ENCODE results near the gene PCDH9.

PCDH9 gene

DNA sequence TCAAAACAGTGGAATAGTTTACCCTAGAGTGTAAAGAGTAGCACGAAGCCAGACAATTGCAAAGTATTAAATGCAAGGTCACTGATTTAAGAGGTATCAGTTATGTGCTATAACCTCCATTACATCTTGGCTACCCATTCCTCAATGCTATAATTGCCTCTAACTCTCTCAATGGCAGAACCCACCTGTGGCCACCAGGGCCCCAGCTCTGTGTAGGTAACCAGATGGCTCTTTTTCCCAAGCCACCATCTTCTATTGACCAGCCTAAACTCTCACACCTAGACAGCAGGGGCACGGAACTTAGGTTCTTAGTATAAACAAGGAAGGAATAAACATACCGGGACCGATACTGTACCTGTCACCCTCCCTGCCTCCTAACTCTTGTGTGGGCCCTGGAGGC is 277.6 kb downstream of the PCDH9 start:
- Histone ChIP-seq H3K9me2 (ENCODE audit: low read depth, low read length) (no peaks in the 10 kb centered on the region), H3K4me1 (ENCODE audit: insufficient read depth, low read length, severe bottlenecking) (peaks cover 32% of the 10 kb centered on the region), H3K4me2 (ENCODE audit: low read length) (no peak overlapping the region), H4K20me1 (ENCODE audit: insufficient read depth, low read length) (no peaks in the 10 kb centered on the region), H3F3A (ENCODE audit: insufficient read depth, low read length) (peaks cover 4% of the 10 kb centered on the region; the same call in 1 of the 2 replicates), H3K79me2 (ENCODE audit: insufficient read depth, low read length) (no peaks in the 10 kb centered on the region), H3K9ac (ENCODE audit: low read length) (no peak overlapping the region), H3K36me3 (ENCODE audit: insufficient read depth, low read length) (no peaks in the 10 kb centered on the region), H3K27ac (ENCODE audit: low read depth, low read length, poor library complexity, severe bottlenecking) (no peak overlapping the region), H3K27me3 (ENCODE audit: insufficient read depth, low read length) (no peaks in the 10 kb centered on the region), H3K4me3 (ENCODE audit: low read depth, low read length, poor library complexity, severe bottlenecking) (no peak overlapping the region), H3K9me3 (ENCODE audit: low read length) (no peaks in the 10 kb centered on the region), H2AFZ (ENCODE audit: low read length) (peak overlapping the region; percentile 67)
- no peak for TF ChIP-seq EZH2 (IDR thresholded peaks at IDR 0.05; ENCODE audit: borderline replicate concordance, low read length)
- TF ChIP-seq, protein P1, sequence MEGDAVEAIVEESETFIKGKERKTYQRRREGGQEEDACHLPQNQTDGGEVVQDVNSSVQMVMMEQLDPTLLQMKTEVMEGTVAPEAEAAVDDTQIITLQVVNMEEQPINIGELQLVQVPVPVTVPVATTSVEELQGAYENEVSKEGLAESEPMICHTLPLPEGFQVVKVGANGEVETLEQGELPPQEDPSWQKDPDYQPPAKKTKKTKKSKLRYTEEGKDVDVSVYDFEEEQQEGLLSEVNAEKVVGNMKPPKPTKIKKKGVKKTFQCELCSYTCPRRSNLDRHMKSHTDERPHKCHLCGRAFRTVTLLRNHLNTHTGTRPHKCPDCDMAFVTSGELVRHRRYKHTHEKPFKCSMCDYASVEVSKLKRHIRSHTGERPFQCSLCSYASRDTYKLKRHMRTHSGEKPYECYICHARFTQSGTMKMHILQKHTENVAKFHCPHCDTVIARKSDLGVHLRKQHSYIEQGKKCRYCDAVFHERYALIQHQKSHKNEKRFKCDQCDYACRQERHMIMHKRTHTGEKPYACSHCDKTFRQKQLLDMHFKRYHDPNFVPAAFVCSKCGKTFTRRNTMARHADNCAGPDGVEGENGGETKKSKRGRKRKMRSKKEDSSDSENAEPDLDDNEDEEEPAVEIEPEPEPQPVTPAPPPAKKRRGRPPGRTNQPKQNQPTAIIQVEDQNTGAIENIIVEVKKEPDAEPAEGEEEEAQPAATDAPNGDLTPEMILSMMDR (IDR thresholded peaks at IDR 0.05; ENCODE audit: low read length) = 0 out of 2 replicates have a peak, but pooled peaks have one; percentile 6

DNA sequence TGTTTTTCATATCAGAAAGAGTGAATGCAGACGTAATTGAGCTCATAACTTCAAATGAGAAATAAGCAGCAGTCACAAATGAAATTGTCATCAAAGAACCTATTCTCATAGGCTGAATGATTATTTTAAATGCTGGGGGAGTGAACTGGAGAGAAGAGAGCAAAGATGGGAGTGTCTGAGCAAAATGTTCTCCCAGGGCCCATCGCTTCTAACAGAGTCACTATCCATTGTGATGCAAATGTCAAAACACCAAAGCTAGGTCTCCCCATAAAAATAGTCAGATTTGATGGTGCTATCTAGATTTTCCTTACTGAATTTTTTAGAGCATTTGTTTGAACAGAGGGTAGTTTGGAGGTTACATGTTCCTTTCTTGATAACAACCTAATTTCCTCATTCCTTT is 278.7 kb downstream of the PCDH9 start:
- Histone ChIP-seq H3K4me1 (ENCODE audit: insufficient read depth, low read length, severe bottlenecking) (peaks cover 21% of the 10 kb centered on the region), H2AFZ (ENCODE audit: low read length) (peak overlapping the region; percentile 67; the same call in 1 of the 2 replicates), H3K79me2 (ENCODE audit: insufficient read depth, low read length) (no peaks in the 10 kb centered on the region), H3K9me3 (ENCODE audit: low read length) (no peaks in the 10 kb centered on the region), H3K4me3 (ENCODE audit: low read depth, low read length, poor library complexity, severe bottlenecking) (no peak overlapping the region), H3K36me3 (ENCODE audit: insufficient read depth, low read length) (no peaks in the 10 kb centered on the region), H3K27me3 (ENCODE audit: insufficient read depth, low read length) (no peaks in the 10 kb centered on the region), H3K4me2 (ENCODE audit: low read length) (no peak overlapping the region), H4K20me1 (ENCODE audit: insufficient read depth, low read length) (no peaks in the 10 kb centered on the region), H3F3A (ENCODE audit: insufficient read depth, low read length) (peaks cover 4% of the 10 kb centered on the region; the same call in 1 of the 2 replicates), H3K9me2 (ENCODE audit: low read depth, low read length) (no peaks in the 10 kb centered on the region), H3K9ac (ENCODE audit: low read length) (no peak overlapping the region), H3K27ac (ENCODE audit: low read depth, low read length, poor library complexity, severe bottlenecking) (no peak overlapping the region)
- TF ChIP-seq, protein P1 (IDR thresholded peaks at IDR 0.05; ENCODE audit: low read length) = no peak
- no peak for TF ChIP-seq EZH2 (IDR thresholded peaks at IDR 0.05; ENCODE audit: borderline replicate concordance, low read length)

DNA sequence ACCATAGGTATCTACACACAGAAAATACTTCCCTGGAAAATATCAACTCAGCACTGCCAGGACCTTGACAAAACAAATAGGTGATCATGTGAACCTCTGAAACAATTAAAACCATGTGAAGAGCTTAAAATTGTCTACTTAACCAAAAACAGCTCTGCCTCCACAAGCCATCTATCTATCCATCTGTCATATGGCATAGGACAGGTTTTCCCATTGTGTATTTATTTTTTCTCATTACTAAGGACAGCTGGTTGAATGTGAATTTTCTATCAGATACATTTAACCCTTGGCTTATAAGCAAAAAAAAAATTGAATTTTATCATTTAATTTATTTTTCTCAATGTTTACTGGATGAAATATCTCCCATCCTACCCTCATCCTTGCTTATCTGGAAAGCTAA is 279.5 kb downstream of the PCDH9 start:
- Histone ChIP-seq H3K9ac (ENCODE audit: low read length) (no peak overlapping the region), H3K4me1 (ENCODE audit: insufficient read depth, low read length, severe bottlenecking) (peaks cover 14% of the 10 kb centered on the region), H3F3A (ENCODE audit: insufficient read depth, low read length) (peaks cover 4% of the 10 kb centered on the region; the same call in 1 of the 2 replicates), H3K9me3 (ENCODE audit: low read length) (no peaks in the 10 kb centered on the region), H2AFZ (ENCODE audit: low read length) (no peak overlapping the region), H4K20me1 (ENCODE audit: insufficient read depth, low read length) (no peaks in the 10 kb centered on the region), H3K4me3 (ENCODE audit: low read depth, low read length, poor library complexity, severe bottlenecking) (no peak overlapping the region), H3K9me2 (ENCODE audit: low read depth, low read length) (no peaks in the 10 kb centered on the region), H3K27me3 (ENCODE audit: insufficient read depth, low read length) (no peaks in the 10 kb centered on the region), H3K4me2 (ENCODE audit: low read length) (no peak overlapping the region), H3K79me2 (ENCODE audit: insufficient read depth, low read length) (no peaks in the 10 kb centered on the region), H3K27ac (ENCODE audit: low read depth, low read length, poor library complexity, severe bottlenecking) (no peak overlapping the region), H3K36me3 (ENCODE audit: insufficient read depth, low read length) (no peaks in the 10 kb centered on the region)
- TF ChIP-seq, protein P1 (IDR thresholded peaks at IDR 0.05; ENCODE audit: low read length) = no peak
- TF ChIP-seq EZH2 (IDR thresholded peaks at IDR 0.05; ENCODE audit: borderline replicate concordance, low read length) = no peak

Measured in OCI-LY1 (cell line).